HepG2 (cell line): ENCODE data around the gene MFNG. TPM values are rescaled to one million over a fixed set of nuclear protein-coding genes. Genes with fewer than 3 reads are reported as not detected.

Source experiments
- HOXD1 ChIP-seq: sonication (generic); formaldehyde crosslinking; IDR thresholded peaks from 2 replicates; pipeline ENCODE4 v1.5.0; 2020; ENCODE audit warnings: missing genetic modification reagents
- KDM4B ChIP-seq: sonication (generic); formaldehyde crosslinking; IDR thresholded peaks from 2 replicates; pipeline ENCODE4 v1.4.0; 2020; ENCODE audit warnings: missing genetic modification reagents
- KIAA2018 ChIP-seq: sonication (generic); formaldehyde crosslinking; IDR thresholded peaks from 2 replicates; pipeline ENCODE4 v1.5.0; 2020; ENCODE audit warnings: mild to moderate bottlenecking, missing genetic modification reagents, borderline replicate concordance
- NFKB2 ChIP-seq: sonication (generic); formaldehyde crosslinking; IDR thresholded peaks from 2 replicates; pipeline ENCODE4 v1.4.0; 2020; ENCODE audit warnings: missing genetic modification reagents, borderline replicate concordance
- SRSF4 ChIP-seq: fragments of 200-400 bp; formaldehyde crosslinking; IDR thresholded peaks from one replicate; pipeline ENCODE4 v1.6.1; 2018; ENCODE audit warnings: mild to moderate bottlenecking, low read depth, low read length, moderate library complexity; ENCODE audit not compliant: poor library complexity, severe bottlenecking
- ZBTB34 ChIP-seq: sonication (generic); formaldehyde crosslinking; IDR thresholded peaks from 2 replicates; pipeline ENCODE4 v1.8.0; 2022; ENCODE audit warnings: mild to moderate bottlenecking, missing genetic modification reagents
- ZNF331 ChIP-seq: sonication (generic); formaldehyde crosslinking; IDR thresholded peaks from 2 replicates; pipeline ENCODE4 v1.4.0; 2020; ENCODE audit warnings: missing genetic modification reagents
- ZNF333 ChIP-seq: sonication (generic); formaldehyde crosslinking; IDR thresholded peaks from 2 replicates; pipeline ENCODE4 v1.4.0; 2020; ENCODE audit warnings: mild to moderate bottlenecking, missing genetic modification reagents, borderline replicate concordance
- polyA plus RNA-seq, 8 experiments: library from polyadenylated mRNA; depleted of rRNA in 3 of 8; stranded (reverse) in 7 of 8; unstranded in 1 of 8; fragments of >200 nt; fragmentation: Illumina TruSeq in 4 of 8; extraction: Trizol in 4 of 8; gene quantifications; 2 replicates each; pipeline versions ENCODE4 v1.2.1 to v1.2.3, GENCODE V29; 2011 to 2016; ENCODE audit warnings: low read depth in 4 of 8, missing spikeins in 1 of 8, mixed read lengths in 1 of 8; ENCODE audit not compliant: insufficient read depth in 1 of 8
- total RNA-seq, 5 experiments: library from RNA; depleted of rRNA; stranded (reverse); fragments of >200 nt; fragmentation: Illumina TruSeq; extraction: Trizol; gene quantifications; 2 replicates each; pipeline ENCODE4 v1.2.3, GENCODE V29; 2016; ENCODE audit warnings: low read depth in 1 of 5
- TF ChIP-seq, protein P1 (sequence below), 2 experiments: sonication (generic) in 1 of 2; formaldehyde crosslinking in 1 of 2; IDR thresholded peaks; 2 replicates each; pipeline versions ENCODE4 v1.6.1 to v1.9.0; 2014 to 2022; ENCODE audit warnings: antibody characterized with exemption in 1 of 2, borderline replicate concordance in 1 of 2, inconsistent platforms in 1 of 2, low read depth in 1 of 2, missing genetic modification reagents in 1 of 2

Gene MFNG
- total and polyA plus RNA-seq, 2 of the 13 experiments (the other 11 are each of a cell fraction or from before 2014, with no cell fraction given), result 1.0 to 11.7 TPM

DNA sequence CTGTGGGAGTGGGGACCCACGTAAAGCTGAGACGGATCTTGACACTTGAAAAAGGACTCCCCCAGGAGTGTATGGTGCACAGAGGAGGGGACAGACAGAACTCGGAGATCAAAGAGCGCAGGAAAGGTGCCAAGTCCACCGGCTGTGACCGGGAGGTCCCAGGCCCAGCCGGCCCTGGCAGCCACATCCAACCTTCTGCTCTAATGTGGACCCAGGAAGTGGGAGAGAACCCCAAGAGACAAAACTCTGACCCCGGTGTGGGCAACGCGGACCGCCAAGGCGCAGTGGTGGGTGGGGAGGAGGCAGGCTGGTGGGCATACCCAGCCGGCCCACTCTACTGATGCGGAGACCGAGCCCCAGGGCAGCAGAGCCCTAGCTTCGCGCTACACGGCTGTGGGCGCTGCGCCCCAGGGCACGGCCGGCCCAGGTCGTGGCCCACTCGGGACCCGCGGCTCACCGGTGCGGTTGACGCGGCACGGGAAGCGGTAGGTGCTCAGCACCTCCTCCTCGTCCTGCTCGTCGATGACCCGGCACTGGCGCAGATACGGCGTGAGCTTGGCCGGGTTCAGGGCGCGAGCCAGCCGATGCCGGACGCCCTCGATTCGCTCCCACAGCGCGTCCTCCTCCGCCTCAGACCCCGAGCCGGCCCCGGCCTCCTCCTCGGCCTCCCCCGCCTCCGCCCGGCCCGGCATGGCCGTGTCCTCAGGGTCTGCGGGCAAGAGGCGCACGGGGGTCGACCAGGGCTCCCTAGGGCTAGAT lies 32.5 kb upstream of the MFNG start (continued):
- no peak for TF ChIP-seq KIAA2018
- peak; percentile 26; the same call in 1 of the 2 replicates for TF ChIP-seq HOXD1 (CRISPR knock-in tag)
- TF ChIP-seq ZNF333 (CRISPR knock-in tag), result peak; percentile 96; the same call in 1 of the 2 replicates
- TF ChIP-seq SRSF4, result no peak
- TF ChIP-seq ZBTB34, result no peak
- 0 out of 2 replicates have a peak, but pooled peaks have one; percentile 11 for TF ChIP-seq KDM4B (CRISPR knock-in tag)
- TF ChIP-seq NFKB2 (CRISPR knock-in tag), result peak; percentile 57; the same call in 1 of the 2 replicates
- TF ChIP-seq, protein P1, sequence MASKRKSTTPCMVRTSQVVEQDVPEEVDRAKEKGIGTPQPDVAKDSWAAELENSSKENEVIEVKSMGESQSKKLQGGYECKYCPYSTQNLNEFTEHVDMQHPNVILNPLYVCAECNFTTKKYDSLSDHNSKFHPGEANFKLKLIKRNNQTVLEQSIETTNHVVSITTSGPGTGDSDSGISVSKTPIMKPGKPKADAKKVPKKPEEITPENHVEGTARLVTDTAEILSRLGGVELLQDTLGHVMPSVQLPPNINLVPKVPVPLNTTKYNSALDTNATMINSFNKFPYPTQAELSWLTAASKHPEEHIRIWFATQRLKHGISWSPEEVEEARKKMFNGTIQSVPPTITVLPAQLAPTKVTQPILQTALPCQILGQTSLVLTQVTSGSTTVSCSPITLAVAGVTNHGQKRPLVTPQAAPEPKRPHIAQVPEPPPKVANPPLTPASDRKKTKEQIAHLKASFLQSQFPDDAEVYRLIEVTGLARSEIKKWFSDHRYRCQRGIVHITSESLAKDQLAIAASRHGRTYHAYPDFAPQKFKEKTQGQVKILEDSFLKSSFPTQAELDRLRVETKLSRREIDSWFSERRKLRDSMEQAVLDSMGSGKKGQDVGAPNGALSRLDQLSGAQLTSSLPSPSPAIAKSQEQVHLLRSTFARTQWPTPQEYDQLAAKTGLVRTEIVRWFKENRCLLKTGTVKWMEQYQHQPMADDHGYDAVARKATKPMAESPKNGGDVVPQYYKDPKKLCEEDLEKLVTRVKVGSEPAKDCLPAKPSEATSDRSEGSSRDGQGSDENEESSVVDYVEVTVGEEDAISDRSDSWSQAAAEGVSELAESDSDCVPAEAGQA (IDR thresholded peaks at IDR 0.05; ENCODE audit: low read depth), result no peak
- TF ChIP-seq, protein P1 (CRISPR knock-in tag; IDR thresholded peaks at IDR 0.05; ENCODE audit: borderline replicate concordance), result no peak
- no peak for TF ChIP-seq ZNF331 (CRISPR knock-in tag)
